ENCODE measurements around the gene TMEM154.

The TMEM154 gene

DNA sequence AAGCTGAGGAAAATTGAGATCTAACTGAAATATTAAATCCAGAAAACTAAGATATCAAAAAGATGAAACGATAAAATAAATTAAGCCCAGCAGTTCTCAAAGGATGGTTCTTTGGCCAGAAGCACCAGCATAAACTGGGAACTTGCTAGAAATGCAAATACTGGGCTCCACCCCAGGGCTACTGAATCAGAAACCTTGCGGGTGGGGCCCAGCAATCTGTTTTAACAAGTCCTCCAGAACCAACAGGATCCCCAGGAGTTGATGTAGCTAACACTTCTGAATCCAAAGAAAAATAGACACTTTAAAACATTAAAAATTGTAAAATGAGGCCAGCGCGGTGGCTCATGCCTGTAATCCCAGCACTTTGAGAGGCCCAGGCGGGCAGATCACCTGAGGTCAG lies 14.1 kb upstream of the TMEM154 start:
- no peak for DNase-seq

DNA sequence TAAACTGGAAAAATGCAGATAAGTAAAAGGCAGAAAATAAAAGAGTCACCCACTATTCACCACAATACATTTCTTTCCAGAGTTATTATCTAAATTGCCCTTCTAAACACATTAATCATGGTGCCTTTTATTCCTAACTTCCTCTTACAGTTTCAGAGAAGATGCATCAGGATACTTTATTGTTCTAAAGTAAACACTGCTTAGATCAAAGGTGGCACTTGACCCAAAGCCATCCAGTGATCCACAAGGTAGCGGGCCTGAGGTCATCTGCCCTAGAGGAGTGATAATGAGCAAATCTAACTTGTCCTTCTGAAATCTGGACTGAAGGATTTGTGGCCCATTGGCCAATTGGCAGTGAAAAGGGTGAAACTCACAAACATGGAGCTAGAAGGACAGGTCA lies 12.0 kb upstream of the TMEM154 start:
- no peak for DNase-seq

DNA sequence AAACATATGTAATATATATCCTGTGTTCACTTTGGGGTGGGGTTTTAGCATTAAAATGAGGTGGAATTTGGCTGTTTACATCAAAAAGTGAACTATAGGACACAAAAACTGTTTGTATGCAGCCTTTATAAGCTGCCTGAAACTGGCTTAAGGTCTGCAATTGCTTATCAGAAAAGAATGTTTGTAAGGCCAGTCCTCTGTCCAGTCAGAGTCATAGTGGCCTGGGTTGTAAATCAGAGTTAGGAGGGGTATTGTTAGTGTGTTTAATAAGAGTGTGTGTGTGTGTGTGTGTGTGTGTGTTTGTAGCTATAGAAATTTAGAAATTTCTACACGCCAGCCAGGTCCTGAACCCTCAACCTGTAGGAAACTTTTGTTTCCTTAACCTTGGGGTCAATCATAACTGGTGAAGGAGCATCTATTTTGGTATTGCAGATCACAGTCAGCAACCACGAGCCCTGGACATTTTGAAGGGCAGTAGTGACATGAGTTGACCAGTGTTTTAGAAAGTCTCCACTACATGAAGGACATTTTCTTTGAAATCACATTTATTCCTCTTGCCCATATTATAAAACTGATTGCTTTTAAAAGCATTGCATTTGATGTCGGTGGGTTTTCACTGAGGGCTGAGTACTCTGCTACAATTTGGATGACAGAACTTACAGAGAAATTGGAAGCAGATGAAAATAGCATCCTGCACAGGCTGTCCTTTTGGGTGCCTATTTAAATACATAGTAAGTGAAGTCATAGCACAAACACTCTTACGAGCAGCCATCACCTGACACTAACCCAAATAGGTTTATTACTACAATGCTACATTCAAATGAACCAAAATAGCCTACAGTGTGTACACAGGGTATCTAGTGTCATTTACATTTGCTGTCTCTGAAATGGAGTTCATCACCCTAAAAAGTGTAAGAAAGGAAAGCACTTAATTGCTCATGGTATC lies 11.2 kb upstream of the TMEM154 start:
- DNase-seq = no peak

DNA sequence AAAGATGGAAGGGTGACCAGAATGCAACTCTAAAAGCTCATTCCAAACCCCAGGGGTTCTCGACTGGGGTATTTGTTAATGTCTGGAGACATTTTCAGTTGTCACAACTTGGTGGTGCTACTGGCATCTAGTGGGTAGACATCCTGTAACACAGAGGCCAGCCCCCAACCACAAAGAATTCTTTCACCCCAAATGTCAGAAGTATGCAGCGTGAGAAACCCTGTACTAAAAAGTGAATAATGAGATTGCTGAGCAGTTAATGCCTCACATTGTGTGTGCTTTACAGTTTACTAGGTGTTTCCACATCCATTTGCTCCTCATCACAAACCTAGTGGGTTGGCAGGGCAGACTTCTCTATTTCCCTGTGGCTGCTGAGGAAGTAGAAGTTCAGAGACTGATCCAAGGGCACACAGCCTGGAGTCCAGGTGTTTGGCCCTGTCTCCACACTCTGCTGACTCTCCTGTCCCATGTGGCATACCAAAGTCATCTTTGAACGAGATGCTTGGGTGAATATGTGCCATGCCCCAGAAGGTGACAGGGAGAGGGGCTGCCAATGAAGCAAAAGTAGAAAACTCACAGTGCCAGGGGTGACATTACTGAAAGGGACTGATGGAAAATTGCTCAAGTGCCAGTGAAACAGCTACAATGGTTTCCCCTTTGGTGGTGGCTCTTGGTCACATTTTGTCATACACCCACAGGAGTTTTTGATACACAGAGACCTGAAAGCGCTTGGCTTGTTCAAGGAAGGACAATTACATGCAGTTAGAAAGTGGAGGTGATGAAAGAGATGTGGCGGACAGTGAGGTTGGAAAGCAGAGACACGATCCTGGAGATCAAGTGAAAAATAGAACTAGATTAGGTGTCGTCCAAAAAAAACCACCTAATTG lies 10.1 kb upstream of the TMEM154 start:
- no peak for DNase-seq

DNA sequence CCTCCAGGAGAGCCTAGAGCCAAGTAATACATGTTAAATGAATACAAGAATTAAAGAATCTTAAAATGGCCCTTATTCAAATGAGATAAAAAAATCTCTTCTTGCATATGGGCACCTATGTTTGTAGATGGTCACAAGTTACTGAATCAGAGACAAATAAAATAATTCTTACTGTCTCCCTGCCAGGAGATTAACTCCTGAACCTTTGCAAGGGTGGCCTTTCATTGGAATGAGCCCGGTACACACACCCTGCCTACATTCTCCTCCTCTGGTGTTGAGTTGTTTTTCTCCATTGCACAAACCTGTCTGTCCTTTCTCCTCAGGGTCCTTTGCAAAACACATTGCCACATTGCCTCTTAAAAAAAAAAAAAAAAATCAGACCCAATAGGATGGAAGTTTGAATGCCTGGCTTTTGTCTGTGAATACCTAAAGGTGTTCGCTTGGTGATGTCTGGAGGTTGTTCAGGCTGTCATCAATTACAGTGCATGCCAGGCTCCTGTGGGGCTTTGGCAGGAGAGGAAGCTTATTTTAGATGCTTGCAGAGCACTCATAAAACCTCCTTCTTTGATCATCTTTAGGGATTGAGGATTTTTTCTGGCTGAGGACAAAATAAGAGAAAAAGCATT lies 8.3 kb upstream of the TMEM154 start:
- DNase-seq = no peak

DNA sequence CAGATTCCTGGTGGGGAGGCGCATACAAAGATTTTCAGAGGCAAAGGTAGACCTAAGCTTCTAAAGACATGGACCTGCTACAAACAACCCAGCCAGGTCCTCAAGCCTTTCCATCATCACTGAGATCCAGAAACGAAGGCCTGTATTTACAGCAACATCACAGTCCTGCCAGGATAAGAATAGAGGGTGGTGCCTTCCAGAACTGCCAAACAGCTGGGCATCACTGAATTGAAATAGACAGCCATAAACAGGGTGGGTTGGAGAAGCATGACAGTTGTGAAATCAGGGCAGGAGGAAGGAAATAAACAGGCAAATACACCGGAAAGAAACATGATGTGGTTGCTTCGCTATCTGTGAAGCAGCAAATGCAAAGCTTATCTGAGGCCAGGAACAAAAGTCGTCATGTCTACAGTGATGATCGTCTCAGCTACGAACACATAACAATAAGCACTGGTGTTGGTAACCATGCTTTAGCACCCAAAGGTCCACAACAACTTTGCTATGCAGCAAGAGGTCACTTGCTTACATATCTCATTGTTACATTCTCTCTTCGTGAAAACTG lies 6.7 kb upstream of the TMEM154 start:
- DNase-seq = no peak

DNA sequence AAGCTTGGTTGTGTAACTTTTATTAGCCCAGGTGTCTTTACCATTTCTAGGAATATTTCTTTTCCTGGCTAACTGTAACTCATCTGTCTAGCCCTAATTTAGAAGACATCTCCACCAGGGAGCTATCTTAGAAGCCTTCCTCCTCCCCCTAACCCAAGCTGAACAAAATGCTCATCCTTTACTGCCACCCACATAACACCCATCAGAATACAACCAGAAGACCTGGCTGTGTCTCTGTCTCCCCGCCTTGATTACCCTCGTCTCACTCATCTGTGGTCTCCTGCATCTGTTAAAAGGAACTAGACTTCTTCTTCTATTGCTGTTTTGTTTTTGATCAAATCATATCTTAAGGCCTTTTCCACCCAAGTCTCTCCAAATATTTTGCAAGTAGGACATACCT lies 4.8 kb upstream of the TMEM154 start:
- no peak for DNase-seq

DNA sequence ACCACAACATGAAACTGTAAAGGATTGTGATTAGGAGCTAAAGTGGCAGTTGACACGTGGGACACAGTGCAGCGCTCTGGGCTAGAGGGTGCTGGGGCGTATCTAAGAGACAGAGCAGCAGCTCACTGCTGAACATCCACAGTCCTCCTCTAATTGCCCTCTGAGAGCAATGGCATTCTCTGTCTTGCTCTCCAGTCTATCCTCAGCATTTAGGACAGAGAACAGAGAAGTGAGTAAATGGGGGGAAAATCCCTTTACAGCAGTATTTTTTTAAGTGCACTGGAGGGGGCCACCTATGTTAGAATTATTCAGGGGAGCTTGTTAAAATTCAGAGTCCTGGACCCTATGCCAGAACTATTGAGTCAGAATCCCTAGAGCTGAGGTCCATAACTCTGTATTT lies 4.2 kb upstream of the TMEM154 start:
- DNase-seq = no peak

DNA sequence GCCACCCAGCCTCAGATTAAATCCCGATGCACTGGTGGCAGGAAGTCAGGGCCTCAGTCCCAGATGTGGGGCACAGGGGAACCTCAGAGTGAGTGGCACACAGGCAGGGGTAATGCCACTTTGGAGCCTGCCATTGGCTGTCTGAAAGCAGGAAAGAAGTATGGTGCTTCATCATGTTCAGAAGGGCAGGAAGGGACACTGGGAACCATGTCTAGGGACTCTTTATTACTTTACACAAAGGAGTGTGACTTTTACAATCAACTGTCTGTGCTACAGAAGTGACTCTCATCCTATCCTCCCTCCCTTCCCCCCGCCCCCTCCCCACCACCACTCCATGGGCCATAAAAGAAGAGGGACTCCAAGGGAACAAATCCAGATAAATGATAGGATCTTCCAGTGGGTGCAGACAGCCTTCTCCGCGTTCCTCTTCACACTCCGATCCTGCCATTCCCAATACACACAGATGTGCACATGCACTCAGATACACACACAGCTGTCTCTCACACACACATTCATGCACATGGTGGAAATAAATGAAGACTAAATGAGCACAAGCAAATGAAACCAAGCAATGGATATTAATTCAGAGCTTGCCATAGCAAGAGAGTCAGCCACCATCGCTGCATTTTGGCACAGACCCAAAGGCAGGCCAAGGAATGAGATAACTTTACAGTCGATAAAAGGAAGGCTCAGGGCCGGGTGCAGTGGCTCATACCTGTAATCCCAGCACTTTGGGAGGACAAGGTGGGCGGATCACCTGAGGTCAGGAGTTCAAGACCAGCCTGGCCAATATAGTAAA lies 2.5 kb upstream of the TMEM154 start:
- DNase-seq = no peak

DNA sequence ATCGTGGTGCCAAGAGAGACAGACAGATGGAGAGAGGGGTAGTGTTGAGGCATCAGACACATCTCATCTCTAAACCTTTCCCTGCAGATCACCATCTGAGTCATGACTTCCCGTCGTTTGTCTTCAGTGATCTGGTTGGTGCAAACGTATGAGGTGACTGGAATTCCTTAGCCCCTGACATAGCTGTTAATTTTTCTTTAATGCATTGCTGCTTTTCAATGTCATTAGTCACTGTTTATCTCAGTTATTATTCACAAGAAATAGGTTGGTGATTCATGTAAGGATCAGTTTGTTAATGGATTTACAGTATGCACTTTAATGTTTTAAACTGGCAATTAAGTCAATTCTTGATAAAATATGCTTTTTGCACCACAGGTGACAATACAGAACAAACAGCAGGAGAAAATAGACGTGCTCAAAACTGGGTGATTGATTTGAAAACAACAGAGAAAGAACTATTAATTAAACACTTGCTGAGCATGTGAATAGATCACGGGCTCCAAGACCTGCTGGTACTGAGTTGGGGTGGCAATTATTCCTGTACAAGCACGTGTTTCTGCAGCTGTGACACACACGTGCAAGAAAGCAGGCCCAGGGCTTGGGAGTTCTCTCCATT lies 1.3 kb upstream of the TMEM154 start:
- DNase-seq = peak; percentile 85

DNA sequence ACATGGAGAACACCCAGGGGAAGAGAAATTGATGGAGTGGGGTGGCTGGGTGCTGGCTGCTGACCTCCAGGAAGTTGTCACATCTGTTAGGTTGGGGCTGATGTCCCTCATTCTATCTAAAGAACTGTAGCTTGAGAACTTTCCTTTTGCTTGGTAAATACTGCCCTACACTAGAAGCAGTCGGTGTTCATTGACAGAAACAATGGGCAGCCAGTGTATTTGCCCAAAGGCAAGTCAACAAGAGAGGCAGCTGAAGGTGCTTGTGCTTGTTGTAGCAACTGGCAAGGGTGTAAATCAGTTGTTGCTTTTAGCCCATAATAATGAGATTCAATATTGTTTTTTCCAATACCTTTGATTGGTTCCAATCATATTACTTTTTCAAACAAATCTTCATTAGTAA lies 956 bp downstream of the TMEM154 start:
- DNase-seq = no peak

DNA sequence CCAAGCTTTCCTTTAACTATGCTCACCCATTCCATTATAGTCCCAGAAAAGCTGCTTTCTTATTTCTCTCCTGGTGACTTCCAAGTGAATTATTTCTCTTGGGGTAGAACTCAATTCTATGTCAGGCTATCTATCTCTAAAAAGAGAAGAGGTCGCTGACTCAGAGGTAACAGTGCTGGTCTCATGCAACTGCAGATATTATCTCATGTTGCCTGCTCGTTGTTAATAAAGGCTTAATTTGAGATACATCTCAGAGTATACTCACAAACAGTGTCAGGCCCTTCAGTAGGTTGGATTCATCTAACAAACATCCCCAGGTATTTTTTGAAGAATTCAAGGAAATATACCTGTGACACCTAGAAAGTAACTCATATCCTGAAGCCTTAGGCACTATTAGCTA lies 2.7 kb downstream of the TMEM154 start:
- no peak for DNase-seq

DNA sequence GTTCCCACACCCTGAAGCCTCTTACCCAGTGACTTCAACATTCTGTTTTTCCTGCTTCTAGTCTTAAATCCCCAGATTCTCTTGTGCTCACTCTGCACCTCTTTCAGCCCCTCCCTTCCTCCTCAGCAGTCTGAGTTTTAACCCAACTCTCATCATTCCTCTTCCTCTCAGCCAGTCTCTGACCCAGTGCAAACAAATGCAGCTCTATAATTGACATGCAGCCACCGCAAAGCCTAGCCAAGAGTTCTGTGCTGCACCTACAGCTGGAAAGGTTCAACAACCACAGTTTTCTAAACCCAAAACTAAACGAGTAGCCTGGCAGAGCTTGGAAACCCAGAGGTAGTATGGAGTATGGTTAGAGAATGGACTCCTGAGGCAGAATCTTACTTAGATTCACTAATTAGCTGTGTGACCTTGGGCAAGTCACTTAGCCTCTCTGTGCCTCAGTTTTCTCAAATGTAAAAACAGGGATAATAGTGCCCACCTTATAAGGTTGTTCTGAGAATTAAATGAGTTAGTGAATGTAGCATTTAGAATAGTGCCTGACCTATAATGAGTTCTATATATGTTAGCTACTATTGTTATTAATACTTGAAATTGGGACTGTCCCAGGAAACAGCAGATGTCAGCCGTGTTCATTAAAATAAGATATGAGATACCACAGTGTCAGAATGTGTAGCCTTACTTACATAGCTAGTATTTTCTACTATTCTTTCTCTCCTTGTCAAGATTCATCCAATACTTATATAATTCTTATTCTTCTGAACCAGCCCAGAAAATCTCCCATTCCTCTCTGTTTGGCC lies 3.5 kb downstream of the TMEM154 start:
- DNase-seq = no peak

DNA sequence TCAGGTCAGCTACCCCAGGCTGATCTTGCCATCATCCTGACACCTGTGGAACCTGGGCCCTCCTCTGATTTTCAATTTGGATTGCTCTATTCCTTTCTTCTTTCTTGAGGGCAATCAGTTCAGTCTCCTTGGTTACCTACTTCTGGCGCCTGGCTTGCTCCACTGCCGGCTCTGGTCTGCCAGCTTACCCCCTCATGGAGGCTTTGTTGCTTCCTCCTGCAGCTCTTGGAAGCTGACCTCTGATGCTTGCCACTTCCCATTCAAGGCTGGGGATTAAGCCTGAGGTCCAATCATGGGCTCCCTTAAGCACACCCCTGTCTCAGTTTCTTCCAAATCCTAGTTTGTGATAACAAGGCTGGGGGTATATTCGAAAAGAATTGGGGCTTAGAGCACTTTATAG lies 5.4 kb downstream of the TMEM154 start:
- DNase-seq = no peak

DNA sequence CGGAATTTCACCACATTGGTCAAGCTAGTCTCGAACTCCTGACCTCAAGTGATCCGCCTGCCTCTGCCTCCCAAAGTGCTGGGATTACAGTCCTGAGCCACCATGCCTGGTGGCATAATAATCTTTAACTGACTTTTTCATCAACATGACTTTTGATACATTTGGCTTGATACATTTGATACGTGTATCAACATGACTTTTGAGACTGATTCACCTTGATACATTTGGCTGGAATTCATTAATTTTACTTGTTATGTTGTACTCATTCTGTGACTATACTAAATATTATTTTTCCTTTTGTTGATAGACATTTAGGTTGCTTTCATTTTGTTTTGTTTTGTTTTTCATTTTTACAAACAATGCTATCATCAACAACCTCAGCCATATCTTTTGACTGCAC lies 6.3 kb downstream of the TMEM154 start:
- no peak for DNase-seq

DNA sequence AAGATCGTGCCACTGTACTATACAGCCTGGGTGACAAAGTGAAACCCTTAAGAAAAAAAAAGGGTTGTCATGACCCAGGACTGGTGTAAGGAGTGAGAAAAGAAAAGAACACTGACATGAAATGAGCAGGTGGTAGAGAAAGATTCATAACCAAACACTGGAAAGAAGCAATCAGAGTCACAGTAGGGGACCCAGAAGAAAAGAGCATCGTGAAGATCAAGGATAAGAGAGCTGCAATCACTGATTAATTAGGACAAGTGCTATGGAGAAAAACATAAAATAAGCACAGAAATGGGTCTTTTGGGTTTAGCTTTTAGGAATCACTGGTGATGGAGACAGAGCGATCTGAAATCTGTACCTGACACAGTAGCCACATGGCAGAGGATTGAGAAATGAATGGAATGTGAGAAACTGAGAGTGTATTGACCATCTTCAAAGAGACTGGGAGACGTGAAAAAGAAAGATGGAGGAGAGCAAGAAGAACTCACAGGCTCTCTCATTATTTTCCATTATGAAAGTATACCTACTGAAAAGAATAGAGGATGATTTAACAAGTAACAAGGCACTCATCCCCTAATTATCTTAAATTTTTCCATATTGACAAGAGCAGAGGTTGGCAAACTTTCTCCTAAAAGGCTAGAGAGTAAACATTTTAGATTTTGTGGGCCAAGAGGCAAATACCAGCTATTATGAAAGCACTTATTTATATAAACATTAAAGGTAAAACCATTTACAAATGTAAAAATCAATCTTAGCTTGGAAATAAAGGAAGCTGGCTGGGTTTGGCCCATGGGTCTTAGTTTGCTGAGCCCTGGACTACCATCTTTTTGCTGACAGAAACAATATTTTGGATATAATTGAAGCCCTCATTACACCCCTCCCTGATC lies 7.3 kb downstream of the TMEM154 start:
- DNase-seq = no peak

DNA sequence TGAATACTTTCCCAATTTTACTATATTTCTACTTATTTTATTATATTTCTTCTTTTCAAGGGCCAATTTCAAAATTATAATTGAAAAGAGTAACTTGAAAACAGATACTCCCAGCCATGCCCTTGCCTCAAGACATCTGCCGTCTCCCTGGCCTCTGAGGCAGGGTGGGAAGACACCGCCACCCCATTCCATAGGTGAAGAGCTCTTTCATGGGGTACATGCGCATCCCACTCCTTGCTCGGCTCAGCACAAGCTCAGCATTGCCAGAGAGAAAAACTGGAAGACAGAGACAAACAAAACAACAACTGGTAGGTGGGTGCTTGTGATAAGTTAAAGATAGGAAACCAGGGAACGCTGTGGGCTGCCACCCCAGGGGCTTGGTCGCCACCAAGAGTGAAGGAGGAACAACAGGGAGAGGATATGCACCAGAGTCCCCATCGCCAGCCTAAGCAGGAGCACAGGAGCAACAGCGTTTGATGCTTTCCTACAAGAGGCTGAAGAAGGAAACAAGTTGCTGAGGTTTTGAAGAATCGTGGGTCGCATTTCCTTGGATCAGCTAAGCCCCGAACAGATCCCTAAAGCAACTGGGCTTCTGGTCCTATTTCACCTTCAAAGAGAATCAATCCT lies 11.3 kb downstream of the TMEM154 start:
- no peak for DNase-seq

DNA sequence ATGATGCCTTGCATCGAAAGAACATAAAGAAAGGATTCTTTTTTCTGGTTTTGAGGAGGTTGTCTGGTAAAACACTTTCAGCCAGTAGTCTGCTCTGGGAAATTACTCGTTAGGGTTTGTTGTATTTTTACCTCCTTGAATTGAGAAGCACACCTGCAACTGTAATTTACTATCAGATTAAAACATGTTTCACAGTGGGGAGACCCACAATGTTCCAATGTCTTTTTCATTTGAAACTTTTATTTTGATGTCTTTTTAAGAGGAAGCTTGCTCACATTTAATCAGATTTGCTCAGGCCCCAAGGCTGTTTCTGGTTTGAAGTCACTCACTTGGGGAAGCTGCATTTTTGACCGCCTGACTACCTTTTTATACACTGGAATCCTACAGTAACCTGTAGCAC lies 12.0 kb downstream of the TMEM154 start:
- no peak for DNase-seq

DNA sequence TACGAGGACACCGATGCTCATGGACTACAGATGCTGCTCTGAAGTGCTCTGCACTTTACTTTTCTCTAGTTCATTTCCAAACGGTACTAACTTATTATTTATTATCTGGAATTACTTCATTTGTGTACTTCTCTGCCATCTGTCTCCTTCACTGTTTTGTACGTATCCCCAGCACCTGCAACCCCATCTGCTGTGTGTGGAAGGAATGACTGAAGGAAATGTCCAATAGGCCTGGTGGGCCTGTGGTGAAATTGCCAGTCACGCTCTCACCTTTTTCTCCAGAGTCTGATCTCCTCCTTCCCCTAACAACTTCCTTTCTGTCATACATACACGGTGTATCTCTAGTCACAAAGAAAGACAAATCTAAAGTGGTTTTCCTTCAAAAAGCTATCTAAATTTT lies 12.9 kb downstream of the TMEM154 start:
- DNase-seq = no peak

All from activated CD4-positive, alpha-beta T cell treated with anti-CD3 and anti-CD28 coated beads, Interleukin-2, Interleukin-6, amounts not matched to agents 100 ng/mL and 50 ng/mL, durations not matched to agents 16 hours and 8 hours (primary cell).